HG02571 (cell line): ENCODE data around the gene THEM4.
"Not testable (repeated sequence)": the region's sequence is repeated elsewhere in the genome, so short reads cannot be mapped to it uniquely, and the experiment has no call there.

Experiments used
- ATAC-seq: cut with Tn5 transposase; IDR thresholded peaks from one replicate; pipeline ENCODE4 v1.9.1; 2021; ENCODE audit warnings: mild to moderate bottlenecking, moderate library complexity; ENCODE audit not compliant: unreplicated experiment

The THEM4 gene

DNA sequence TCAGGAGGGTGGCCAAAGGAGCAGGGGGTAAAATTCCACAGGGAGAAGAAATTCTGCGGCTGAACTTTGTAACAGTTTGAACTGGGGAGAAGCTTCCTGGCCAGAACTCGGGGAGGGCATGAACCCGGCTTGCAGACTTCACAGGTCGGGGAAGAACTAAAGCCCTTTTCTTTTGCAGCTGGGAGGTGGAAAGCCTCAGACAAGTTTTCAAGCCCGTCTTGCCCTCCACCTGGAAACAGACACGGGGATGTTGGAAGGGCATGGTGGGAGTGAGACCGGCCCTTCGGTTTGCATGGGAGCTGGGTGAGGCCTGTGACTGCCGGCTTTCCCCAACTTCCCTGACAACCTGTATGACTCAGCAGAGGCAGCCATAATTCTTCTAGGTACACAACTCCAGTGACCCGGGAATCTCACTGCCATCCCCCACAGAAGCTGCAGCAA lies 11.3 kb downstream of the THEM4 start:
- no peak for ATAC-seq

DNA sequence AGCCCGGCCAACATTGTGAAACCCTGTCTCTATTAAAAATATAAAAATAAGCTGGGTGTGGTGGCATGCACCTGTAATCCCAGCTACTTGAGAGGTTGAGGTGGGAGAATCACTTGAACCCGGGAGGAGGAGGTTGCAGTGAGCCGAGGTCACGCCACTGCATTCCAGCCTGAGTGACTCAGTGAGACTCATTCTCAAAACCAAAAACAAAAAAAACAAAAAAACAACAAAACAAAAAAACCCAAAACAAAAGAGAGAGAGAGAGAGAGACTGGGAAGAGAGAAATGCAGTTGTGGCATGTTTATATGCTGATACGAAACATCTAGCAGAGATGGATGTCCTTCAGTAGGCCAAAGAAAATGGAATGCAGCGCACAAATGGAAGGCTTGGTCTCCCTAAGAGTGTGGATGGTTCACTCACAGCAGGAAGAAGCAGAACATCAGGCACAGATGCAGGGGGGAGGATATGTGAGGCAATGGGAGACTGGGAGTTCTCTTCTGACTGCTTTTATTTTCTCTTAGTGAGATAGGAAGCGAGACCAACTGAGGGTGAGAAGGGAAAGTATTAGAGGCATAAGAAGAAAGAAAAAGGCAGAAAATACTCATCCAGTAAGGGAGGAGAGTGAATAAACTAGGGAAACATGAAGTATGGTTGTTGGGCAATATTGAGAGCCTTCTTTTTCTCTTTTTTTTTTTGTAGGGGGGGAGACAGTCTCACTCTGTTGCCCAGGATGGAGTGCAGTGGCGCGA lies 16.0 kb downstream of the THEM4 start:
- ATAC-seq: no peak

DNA sequence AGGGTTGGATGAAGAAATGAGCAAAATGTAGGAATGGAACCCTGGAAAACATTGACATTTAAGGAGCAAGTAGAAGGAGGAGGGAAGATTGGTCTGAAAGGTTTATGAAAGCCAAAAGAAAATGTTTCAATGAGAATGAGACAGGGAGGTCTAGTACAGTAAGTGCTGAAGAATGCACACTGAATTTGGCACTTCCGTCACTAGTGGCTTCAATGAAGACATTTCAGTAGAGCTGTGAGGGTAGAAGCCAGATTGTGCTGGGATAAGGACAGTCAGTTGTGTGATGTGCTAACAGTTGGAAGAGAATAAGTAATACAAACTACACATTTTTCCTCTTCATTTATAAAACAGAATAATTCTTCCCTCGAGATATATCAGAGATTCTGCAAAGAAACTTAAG lies 17.1 kb downstream of the THEM4 start:
- no peak for ATAC-seq

DNA sequence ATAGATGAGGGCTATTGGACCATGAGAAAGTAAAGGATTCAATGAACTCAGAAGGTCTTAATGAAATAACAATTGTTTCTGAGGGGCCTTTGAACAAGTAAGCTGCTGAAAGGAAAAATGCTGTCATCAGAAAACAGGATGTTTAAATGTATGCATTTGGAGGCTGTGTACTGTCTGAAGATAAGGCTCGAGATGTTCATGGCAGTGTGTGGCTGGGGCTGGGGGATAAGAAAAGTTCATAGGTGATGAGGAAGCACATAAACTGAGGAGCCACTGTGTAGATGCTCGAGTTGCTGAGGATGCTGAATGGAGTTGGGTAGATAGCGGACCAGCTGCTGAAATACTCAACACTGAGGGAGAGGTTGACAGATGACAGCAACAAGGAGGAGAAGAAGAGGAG lies 17.8 kb downstream of the THEM4 start:
- no peak for ATAC-seq

DNA sequence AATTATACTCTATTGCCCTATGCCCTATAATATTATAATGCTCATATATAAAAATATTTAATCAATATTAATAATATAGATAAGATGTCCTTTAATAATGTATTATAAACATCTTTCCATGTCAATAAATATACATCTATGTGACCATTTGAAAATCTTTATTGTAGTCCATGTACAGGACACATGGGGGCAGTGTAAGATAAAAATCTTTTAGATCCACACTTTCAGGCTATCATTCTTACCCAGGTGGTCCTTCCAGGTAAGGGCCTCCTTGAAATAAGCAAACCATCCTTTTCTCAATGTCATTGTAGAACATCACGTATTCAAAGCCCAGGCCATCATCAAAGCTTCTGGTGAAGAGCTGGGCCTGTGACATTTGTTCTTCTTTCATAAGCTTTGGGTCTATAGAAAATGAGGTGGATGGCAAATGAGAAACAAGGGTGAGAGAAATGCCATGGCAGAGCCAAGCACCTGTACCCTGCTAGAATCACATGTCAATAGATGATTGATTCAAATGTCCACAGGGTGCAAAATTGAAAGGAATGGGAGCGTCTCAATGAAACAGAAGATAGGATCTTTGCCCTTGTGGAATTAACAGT lies 20.2 kb downstream of the THEM4 start:
- no peak for ATAC-seq

DNA sequence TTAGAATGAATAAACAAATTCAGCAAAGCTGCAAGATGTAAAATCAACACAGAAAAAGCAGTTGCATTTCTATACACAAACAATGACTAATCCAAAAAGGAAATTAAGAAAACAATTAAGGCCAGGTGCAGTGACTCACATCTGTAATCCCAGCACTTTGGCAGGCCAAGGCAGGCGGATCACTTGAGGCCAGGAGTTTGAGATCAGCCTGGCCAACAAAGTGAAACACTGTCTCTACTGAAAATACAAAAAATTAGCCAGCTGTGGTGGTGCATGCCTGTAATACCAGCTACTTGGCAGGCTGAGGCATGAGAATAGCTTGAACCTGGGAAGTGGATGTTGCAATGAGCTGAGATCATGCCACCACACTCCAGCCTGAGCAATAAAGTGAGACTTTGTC lies 22.3 kb downstream of the THEM4 start:
- ATAC-seq: no peak

DNA sequence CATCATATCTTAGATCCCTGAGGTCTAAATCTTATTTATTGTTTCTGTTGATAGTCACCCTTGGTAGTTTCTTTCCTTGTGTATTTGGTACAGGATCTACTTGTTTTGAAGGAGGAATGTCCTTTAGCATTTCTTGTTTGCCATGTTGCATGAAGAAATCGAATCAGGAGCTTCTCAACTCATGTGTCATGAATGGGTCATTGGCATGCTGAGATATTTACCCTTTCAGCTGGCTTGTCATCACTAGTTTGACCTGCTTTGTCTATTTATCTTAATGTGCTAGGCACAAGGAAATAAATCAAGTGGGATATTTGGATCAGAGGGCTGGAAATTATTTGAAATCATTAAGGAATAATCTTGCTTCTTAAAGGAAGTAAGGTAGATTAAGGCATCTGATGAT lies 23.8 kb downstream of the THEM4 start:
- ATAC-seq: no peak

DNA sequence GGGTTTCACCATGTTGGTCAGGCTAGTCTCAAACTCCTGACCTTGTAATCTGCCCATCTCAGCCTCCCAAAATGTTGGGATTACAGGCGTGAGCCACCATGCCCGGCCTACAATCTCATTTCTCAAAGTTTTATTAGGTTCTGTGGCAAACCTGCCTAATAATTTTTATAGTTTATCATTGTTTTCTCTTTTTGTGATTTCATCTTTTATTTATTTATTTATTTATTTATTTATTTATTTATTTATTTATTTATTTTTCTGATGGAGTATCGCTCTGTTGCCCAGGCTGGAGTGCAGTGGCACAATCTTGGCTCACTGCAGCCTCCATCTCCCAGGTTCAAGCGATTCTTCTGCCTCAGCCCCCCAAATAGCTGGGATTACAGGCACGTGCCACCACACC lies 24.4 kb downstream of the THEM4 start:
- not testable (repeated sequence) for ATAC-seq

DNA sequence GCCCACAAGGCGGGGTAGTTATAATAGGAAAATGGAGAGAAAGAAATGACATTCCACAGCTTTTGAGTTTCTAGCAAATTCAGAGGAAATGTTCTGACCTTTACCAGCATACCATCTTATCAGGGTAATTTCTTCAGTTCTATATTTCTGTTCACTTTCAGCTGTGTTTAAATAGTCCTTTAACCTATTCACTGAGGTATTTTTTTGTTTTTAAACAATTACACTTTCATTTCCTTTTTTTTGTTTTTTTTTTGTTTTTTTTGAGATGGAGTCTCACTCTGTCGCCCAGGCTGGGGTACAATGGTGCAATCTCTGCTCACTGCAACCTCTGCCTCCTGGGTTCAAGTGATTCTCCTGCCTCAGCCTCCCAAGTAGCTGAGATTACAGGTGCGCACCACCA lies 24.9 kb downstream of the THEM4 start:
- not testable (repeated sequence) for ATAC-seq

DNA sequence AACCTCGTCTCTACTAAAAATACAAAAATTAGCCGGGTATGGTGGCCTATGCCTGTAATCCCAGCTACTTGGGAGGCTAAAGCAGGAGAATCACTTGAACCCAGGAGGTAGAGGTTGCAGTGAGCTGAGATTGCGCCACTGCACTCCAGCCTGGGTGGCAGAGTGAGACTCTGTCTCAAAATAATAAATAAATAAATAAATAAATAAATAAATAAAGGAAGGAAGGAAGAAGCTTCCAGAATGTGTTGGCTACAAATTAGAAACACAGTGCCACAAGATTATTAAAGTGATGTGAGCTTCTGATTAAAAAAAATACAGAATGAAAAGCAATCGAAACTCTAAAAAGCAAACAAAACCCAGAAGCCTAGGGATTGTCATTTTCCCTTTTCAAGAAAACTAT lies 25.4 kb downstream of the THEM4 start:
- ATAC-seq: not testable (repeated sequence)

DNA sequence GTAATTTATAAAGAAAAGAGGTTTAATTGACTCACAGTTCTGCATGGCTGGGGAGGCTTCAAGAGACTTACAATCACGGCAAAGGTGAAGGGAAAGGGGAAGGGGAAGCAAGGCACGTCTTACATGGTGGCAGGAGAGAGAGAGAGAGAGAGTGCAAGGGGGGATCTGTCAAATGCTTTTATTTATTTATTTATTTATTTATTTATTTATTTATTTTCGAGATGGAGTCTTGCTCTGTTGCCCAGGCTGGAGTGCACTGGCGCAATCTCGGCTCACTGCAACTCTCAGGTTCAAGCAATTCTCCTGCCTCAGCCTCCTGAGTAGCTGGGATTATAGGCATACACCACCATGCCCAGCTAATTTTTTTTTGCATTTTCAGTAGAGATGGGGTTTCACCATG lies 26.4 kb downstream of the THEM4 start:
- ATAC-seq: not testable (repeated sequence)

DNA sequence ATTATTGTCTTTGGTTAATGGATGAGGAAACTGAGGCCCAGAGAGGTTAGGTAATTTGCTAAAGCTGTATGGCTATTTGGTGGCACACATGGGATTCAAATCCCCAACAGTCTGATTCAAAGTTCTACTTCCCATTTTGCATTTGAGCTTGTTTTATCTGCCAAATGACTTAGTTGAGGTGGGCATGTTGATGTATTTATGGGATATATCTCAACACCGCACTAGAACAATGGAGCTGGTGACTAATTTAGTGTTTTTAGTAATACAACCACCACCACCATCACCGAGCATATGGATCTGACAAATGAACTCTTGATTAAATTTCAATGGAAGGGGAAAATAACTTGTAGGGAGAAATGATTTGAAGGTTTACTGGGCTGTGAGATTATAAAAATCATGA lies 26.8 kb downstream of the THEM4 start:
- no peak for ATAC-seq

DNA sequence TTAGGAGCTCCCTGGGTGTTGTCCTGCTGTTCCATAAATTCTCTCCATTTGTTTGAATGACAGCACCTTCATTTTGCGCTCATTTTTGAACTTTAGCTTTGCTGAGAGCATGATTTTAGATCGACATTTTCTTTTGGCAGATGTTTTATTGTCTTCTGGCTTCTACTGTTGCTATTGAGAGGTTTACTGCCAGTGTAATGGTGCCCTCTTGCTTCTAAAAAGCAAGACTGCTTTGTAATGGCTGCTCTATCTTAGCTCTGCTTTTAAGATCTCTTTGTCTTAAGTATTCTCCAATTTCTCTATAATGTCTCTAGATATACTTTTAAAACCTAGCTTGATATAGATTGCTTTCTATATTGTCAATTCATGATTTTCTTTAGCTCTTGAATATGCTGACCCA lies 27.8 kb downstream of the THEM4 start:
- ATAC-seq: no peak

DNA sequence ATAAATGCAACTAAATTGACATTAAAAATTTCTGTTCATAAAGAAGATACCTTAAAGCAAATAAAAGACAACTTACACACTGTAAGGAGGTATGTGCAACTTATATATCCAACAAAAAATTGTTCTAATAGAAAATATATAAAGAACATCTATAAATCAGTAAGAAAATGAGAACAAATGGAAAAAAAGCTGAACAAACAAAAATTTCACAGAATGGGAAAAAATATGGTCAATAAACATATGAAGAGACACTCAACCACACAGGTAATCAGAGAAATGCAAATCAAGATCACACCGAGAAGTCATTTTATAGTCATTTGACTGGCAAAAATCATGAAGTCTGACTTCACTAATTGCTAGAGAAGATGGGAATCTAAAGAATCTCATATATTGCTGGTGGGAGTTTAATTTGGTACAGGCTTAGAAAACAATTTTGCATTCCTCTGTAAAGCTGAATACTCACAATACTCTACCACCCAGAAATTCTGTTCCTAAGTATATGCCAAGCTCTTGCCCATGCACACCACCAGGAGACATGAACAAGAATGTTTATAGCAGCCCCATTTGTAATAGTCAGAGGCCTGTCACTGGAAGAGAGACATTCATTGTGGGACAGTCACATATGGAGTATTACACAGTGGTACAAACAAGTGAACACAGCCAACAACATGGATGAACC lies 33.8 kb downstream of the THEM4 start:
- ATAC-seq: no peak

DNA sequence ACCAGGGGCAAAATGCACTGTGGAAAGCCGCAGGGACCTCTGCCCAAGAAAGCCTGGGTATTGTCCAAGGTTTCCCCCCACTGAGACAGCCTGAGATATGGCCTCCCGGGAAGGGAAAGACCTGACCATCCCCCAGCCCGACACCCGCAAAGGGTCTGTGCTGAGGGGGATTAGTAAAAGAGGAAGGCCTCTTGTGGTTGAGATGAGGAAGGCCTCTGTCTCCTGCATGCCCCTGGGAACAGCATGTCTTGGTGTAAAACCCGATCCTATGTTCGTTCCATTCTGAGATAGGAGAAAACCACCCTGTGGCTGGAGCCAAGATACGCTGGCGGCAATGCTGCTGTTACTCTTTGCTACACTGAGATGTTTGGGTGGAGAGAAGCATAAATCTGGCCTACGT lies 36.5 kb downstream of the THEM4 start:
- not testable (repeated sequence) for ATAC-seq

DNA sequence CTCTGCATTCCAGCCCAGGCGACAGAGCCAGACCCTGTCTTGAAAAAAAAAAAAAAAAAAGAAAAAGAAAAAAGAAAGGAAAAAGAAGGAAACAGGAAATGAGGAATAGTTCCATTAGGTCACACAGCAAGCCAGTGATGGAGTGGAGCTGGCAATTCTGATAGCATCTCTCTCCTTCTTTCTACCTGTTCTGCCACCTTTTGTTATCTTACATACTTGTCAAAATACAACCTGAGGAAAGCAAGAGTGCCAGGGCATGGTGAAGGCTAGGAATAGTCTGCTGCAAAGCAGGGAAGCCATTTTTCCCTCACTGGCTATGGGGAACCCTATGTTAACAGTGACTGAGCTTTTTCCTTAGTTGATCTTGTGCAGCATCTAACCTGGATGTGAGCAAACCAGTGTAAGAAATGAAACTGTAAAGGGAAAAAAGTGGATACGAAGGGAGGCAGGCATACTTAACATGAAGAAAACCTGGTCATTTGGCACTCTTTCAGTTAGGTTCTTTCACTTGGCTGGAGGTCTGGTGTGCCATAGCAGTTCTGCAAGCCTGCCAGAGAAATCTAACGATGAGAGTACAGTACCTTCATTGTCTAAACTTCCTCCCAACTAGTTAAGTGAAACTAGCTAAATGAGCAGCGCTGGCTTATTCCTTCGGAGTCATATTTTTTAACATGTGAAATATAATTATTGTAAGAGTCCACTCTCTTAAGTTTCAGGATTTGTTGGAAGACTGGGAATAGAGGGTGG lies 37.9 kb downstream of the THEM4 start:
- no peak for ATAC-seq

DNA sequence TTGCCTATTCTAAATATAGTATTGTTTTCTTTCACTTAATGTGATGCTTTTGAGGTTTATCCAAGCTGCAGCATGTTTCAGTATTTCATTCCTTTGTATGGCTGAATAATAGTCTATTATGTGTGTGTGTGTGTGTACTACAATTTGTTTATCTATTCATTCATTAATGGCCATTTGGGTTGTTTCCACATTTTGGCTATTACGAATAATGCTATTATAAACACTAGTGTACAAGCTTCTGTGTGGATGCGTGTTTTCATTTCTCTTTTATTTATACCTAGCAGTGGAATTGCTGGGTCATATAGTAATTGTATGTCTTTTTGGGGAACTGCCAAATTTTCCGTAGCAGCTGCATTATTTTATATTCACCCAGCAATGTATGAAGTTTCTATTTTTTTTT lies 40.8 kb downstream of the THEM4 start:
- ATAC-seq: no peak

DNA sequence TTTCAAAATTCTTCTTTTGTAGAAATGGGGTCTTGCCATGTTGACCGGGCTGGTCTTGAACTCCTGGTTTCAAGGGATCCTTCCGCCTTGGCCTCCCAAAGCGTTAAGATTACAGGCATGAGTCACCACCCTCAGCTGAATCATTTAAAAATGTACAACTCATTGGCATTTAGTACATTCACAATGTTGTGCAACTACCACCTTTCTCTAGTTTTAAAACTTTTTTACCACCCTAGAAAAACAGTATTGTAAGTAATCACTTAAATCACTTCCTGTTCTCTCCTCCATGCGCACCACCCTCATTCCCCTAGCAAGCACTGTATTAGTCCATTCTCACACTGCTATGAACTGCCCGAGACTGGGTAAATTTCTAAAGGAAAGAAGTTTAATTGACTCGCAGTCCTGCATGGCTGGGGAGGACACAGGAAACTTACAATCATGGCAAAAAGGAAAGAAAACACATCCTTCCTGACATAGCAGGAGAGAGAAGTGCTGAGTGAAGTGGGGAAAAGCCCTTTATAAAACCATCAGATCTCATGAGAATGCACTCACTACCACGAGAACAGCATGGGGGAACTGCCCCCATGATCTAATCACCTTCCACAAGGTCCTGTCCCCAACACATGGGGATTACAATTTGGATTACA lies 41.4 kb downstream of the THEM4 start:
- no peak for ATAC-seq

DNA sequence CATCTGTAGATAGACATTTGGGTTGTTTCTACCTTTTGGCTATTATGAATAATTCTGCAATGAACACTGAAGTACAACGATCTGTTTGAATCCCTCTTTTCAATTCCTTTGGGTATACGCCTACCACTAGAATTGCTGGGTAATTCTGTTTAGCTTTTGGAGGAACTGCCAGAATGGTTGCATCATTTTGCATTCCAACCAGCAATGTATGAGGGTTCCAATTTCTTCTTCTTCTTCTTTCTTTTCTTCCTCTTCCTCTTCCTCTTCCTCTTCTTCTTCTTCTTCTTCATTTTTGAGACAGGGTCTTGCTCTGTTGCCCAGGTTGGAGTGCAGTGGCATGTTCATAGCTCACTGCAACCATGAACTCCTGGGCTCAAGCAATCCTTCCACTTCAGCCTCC lies 42.0 kb downstream of the THEM4 start:
- no peak for ATAC-seq

DNA sequence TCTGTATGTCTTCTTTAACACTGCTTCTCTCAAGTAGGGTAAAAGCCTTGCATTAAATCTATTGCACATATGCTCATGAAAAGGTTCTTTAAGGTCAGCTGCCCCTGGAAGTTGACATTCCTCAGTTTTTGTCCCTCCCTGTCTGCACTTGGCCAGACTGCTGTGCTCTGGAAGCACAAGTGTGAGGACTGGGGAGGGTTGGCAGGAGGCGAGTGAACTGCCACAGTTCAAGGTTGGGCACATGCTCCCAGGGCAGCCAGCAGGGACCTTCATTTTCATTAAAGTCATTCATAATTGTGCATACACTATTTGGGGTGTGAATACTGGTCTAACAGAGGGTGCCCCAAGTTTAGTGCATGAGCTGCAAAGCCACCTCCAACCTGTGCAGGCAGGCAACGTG lies 44.9 kb downstream of the THEM4 start:
- ATAC-seq: no peak

DNA sequence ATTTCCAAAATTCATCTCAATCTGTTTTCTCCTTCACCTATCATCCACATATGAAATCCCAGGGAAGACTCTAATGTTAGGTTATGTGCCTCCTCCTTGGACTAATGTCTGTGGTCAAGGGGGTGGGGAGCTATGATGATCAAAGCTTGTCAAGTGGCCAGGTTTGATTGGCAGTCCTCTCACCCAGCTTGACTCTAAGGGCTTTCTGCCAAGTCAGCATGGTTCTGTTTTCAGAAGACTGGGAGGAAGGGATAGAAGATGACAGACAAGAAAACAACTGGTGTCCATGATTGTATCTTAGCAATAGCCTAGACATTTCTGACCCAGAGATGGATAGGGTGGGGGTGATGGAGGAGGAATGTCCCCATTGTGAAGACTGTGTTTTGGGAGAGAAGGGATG lies 46.7 kb downstream of the THEM4 start:
- no peak for ATAC-seq
